AG09319 (cell line): ENCODE data around the gene KBTBD12.
"Not testable (repeated sequence)": the region's sequence is repeated elsewhere in the genome, so short reads cannot be mapped to it uniquely, and the experiment has no call there.

Experiments used
- DNase-seq: peaks from one replicate; pipeline ENCODE4 v3.0.0-alpha.2; 2010; ENCODE audit warnings: low read depth; ENCODE audit errors: extremely low read depth
- CTCF ChIP-seq: IDR thresholded peaks from 2 replicates; pipeline ENCODE4 v1.5.1; 2011; ENCODE audit warnings: low read depth, mild to moderate bottlenecking, inconsistent platforms, low read length, moderate library complexity

Gene KBTBD12

GRCh38 chr3:127889976-127890650, 24.9 kb upstream of the KBTBD12 start:
- TF ChIP-seq CTCF, result no peak
- no peak for DNase-seq

GRCh38 chr3:127890651-127891290, 24.3 kb upstream of the KBTBD12 start:
- DNase-seq, result not testable (repeated sequence)

- no peak for DNase-seq
- TF ChIP-seq CTCF, result no peak
These were observed 20.6 kb upstream of the KBTBD12 start for GRCh38 chr3:127894481-127894880.

- TF ChIP-seq CTCF, result no peak
- DNase-seq, result no peak
These were observed 15.8 kb upstream of the KBTBD12 start for GRCh38 chr3:127899200-127899599.

- no peak for DNase-seq
- TF ChIP-seq CTCF, result no peak
These were observed 15.3 kb upstream of the KBTBD12 start for GRCh38 chr3:127899766-127900165.

- no peak for TF ChIP-seq CTCF
- no peak for DNase-seq
These were observed 14.5 kb upstream of the KBTBD12 start for GRCh38 chr3:127900536-127900935.

- no peak for DNase-seq
- no peak for TF ChIP-seq CTCF
These were observed 12.5 kb upstream of the KBTBD12 start for GRCh38 chr3:127902486-127902885.
